NT2/D1 (cell line): ENCODE measurements around the gene ZFYVE9.

ENCODE experiments used
- SUZ12 ChIP-seq: IDR thresholded peaks from 2 replicates; pipeline ENCODE4 v1.6.1; 2011; ENCODE audit not compliant: insufficient read length, insufficient read depth; ENCODE audit errors: extremely low read depth
- YY1 ChIP-seq: IDR thresholded peaks from 2 replicates; pipeline ENCODE4 v1.6.1; 2011; ENCODE audit not compliant: insufficient read length, insufficient read depth
- ZNF274 ChIP-seq: IDR thresholded peaks from 2 replicates; pipeline ENCODE4 v1.6.1; 2011; ENCODE audit warnings: mild to moderate bottlenecking, low read depth, low read length

- TF ChIP-seq ZNF274, result no peak
- no peak for TF ChIP-seq YY1
- TF ChIP-seq SUZ12, result no peak
Observed at GRCh38 chr1:52229494-52229893, 87.6 kb downstream of the ZFYVE9 start.
